Neural progenitor cell (in vitro differentiated cells): Measurements from ENCODE around the gene SYNM. TPM values are rescaled to one million over a fixed set of nuclear protein-coding genes. Genes with fewer than 3 reads are reported as not detected.
"Not testable (repeated sequence)": the region's sequence is repeated elsewhere in the genome, so short reads cannot be mapped to it uniquely, and the experiment has no call there.

Source experiments
- DNase-seq: peaks from one replicate; pipeline ENCODE4 v3.0.0-alpha.2; 2016; ENCODE audit warnings: low spot score
- H2AFZ ChIP-seq: fragments of 200-600 bp; sonication (generic); replicated peaks from 2 replicates; pipeline ENCODE4 v1.6.1; 2016; ENCODE audit warnings: antibody characterized with exemption
- H3F3A ChIP-seq: fragments of 200-600 bp; sonication (generic); 2 replicates; pipeline ENCODE4 v1.6.1; 2016; ENCODE audit warnings: antibody characterized with exemption, low read depth
- H3K27ac ChIP-seq: fragments of 200-600 bp; sonication (generic); 2 replicates; pipeline ENCODE4 v1.5.1; 2016; ENCODE audit warnings: mild to moderate bottlenecking
- H3K27me3 ChIP-seq: fragments of 200-600 bp; sonication (generic); 2 replicates; pipeline ENCODE4 v1.6.1; 2016; ENCODE audit warnings: mild to moderate bottlenecking, moderate library complexity
- H3K36me3 ChIP-seq: fragments of 200-600 bp; sonication (generic); 2 replicates; pipeline ENCODE4 v1.5.1; 2016
- H3K4me1 ChIP-seq: fragments of 200-600 bp; sonication (generic); 2 replicates; pipeline ENCODE4 v1.6.1; 2016; ENCODE audit warnings: mixed run types
- H3K4me2 ChIP-seq: fragments of 200-600 bp; sonication (generic); 2 replicates; pipeline ENCODE4 v1.6.1; 2016
- H3K4me3 ChIP-seq: fragments of 200-600 bp; sonication (generic); 2 replicates; pipeline ENCODE4 v1.5.1; 2016
- H3K79me2 ChIP-seq: fragments of 200-600 bp; sonication (generic); 2 replicates; pipeline ENCODE4 v1.6.1; 2016; ENCODE audit warnings: low read depth
- H3K9ac ChIP-seq: fragments of 200-600 bp; sonication (generic); 2 replicates; pipeline ENCODE4 v1.6.1; 2016
- H3K9me3 ChIP-seq: fragments of 200-600 bp; sonication (generic); 2 replicates; pipeline ENCODE4 v1.5.1; 2016; ENCODE audit warnings: low read depth
- H4K20me1 ChIP-seq: fragments of 200-600 bp; sonication (generic); 2 replicates; pipeline ENCODE4 v1.6.1; 2016; ENCODE audit warnings: low read depth
- H3K27ac Mint-ChIP-seq: 3 replicates; pipeline ENCODE4 v1.8.0; 2021; ENCODE audit warnings: mixed read lengths
- H3K27me3 Mint-ChIP-seq: 2 replicates; pipeline ENCODE4 v1.8.0; 2022; ENCODE audit warnings: low read depth, mild to moderate bottlenecking, inconsistent platforms, moderate library complexity, mixed read lengths; ENCODE audit not compliant: insufficient read depth
- H3K36me3 Mint-ChIP-seq: 3 replicates; pipeline ENCODE4 v1.8.0; 2021; ENCODE audit warnings: mixed read lengths
- H3K4me1 Mint-ChIP-seq: 3 replicates; pipeline ENCODE4 v1.8.0; 2021; ENCODE audit warnings: mixed read lengths
- H3K4me3 Mint-ChIP-seq: 3 replicates; pipeline ENCODE4 v1.8.0; 2021; ENCODE audit warnings: mild to moderate bottlenecking, moderate library complexity, mixed read lengths
- H3K9me3 Mint-ChIP-seq: 3 replicates; pipeline ENCODE4 v1.8.0; 2020; ENCODE audit warnings: mixed read lengths
- EZH2 ChIP-seq: fragments of 200-600 bp; sonication (generic); IDR thresholded peaks from 2 replicates; pipeline ENCODE4 v1.6.1; 2017; ENCODE audit warnings: antibody characterized with exemption, mild to moderate bottlenecking, moderate library complexity
- EZH2phosphoT487 ChIP-seq: fragments of 200-600 bp; sonication (generic); IDR thresholded peaks from 2 replicates; pipeline ENCODE4 v1.6.1; 2017; ENCODE audit warnings: antibody characterized with exemption
- total RNA-seq: library from RNA; depleted of rRNA; stranded (reverse); fragments of >200 nt; gene quantifications from 2 replicates; pipeline ENCODE4 v1.2.3, GENCODE V29; 2015; ENCODE audit warnings: low replicate concordance
- TF ChIP-seq, protein P1 (sequence below): fragments of 200-600 bp; sonication (generic); IDR thresholded peaks from 2 replicates; pipeline ENCODE4 v1.5.1; 2017; ENCODE audit warnings: antibody characterized with exemption, mild to moderate bottlenecking

Gene SYNM
- total RNA-seq, 1 donor from 2014 or later: 0.97 TPM

DNA sequence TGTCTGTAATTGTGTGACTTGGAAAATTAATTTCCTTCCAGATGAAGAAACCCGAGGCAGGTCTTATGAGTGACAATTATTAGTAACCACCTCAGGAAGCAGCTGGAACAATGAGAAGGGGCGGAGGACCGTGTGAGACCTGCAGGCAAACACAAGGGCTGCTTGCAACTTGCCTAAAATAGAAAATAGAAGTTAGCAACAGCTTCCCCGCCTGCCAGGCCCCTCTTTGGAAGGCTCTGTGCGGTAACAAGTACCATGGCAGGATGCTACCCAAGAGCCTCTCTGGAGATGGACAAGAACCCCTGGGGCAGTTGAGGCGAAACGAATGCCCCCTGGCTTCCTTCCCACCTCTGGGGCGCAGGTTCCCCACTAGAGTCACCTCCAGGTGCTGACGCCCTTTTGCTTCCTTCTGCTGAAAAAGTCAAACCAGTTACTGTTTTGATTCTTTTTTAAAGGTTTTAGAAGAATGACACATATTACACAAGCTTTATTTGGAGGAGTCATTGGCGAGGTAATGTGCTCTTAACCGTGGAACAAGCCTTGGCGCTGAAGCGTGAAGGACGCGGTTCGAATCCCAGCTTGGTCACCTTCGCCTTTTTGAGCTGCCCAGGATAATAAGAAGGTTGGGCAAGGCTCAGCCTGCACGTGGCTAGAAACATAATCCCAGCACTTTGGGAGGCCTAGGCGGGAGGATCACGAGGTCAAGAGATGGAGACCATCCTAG is 47.0 kb upstream of the SYNM start:
- Mint-ChIP-seq H3K9me3 (no peaks in the 10 kb centered on the region), H3K27ac (no peak overlapping the region), H3K27me3 (peaks cover 7% of the 10 kb centered on the region), H3K4me3 (peak overlapping the region; percentile 82), H3K4me1 (peaks cover 14% of the 10 kb centered on the region), H3K36me3 (no peaks in the 10 kb centered on the region)
- Histone ChIP-seq H3K9ac (no peak overlapping the region), H4K20me1 (no peaks in the 10 kb centered on the region), H3K4me2 (no peak overlapping the region), H3F3A (peaks cover 16% of the 10 kb centered on the region), H3K27ac (no peak overlapping the region), H2AFZ (no peak overlapping the region), H3K4me3 (no peak overlapping the region), H3K36me3 (no peaks in the 10 kb centered on the region), H3K79me2 (no peaks in the 10 kb centered on the region), H3K27me3 (peaks cover 36% of the 10 kb centered on the region), H3K4me1 (no peaks in the 10 kb centered on the region), H3K9me3 (no peaks in the 10 kb centered on the region)
- no peak for DNase-seq
- TF ChIP-seq EZH2 (no peak), EZH2phosphoT487 (no peak)
- TF ChIP-seq, protein P1, sequence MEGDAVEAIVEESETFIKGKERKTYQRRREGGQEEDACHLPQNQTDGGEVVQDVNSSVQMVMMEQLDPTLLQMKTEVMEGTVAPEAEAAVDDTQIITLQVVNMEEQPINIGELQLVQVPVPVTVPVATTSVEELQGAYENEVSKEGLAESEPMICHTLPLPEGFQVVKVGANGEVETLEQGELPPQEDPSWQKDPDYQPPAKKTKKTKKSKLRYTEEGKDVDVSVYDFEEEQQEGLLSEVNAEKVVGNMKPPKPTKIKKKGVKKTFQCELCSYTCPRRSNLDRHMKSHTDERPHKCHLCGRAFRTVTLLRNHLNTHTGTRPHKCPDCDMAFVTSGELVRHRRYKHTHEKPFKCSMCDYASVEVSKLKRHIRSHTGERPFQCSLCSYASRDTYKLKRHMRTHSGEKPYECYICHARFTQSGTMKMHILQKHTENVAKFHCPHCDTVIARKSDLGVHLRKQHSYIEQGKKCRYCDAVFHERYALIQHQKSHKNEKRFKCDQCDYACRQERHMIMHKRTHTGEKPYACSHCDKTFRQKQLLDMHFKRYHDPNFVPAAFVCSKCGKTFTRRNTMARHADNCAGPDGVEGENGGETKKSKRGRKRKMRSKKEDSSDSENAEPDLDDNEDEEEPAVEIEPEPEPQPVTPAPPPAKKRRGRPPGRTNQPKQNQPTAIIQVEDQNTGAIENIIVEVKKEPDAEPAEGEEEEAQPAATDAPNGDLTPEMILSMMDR: no peak

DNA sequence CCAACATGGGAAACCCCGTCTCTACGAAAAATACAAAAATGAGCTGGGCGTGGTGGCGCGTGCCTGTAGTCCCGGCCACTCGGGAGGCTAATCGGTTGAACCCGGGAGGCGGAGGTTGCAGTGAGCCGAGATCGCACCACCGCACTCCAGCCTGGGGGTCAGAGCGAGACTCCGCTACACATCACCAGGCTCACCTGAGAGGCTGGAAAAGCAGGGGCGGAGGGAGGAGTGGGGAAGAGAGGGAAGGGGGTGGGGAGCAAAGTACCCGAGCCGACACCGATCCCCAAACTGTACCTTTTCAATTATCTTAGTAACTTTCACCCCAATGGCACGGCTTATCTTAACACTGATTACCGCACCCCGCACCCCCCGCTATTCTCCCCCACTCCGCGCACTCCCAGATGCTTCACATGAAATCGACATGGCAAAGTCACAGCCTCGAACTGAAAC is 46.4 kb upstream of the SYNM start:
- peak overlapping the region; percentile 82 for H3K4me3 Mint-ChIP-seq
- no peaks in the 10 kb centered on the region for H3K9me3 Mint-ChIP-seq
- H3K4me3 ChIP-seq: peak overlapping the region; percentile 77
- H3K27ac Mint-ChIP-seq: peak overlapping the region; percentile 82
- peaks cover 16% of the 10 kb centered on the region for H3F3A ChIP-seq
- no peaks in the 10 kb centered on the region for H3K36me3 Mint-ChIP-seq
- DNase-seq: no peak
- no peaks in the 10 kb centered on the region for H4K20me1 ChIP-seq
- peaks cover 7% of the 10 kb centered on the region for H3K27me3 Mint-ChIP-seq
- no peak overlapping the region for H3K9ac ChIP-seq
- no peak overlapping the region for H3K27ac ChIP-seq
- H3K36me3 ChIP-seq: no peaks in the 10 kb centered on the region
- H2AFZ ChIP-seq: peak overlapping the region; percentile 68
- peaks cover 36% of the 10 kb centered on the region for H3K27me3 ChIP-seq
- H3K4me2 ChIP-seq: peak overlapping the region; percentile 68
- TF ChIP-seq, protein P1: no peak
- TF ChIP-seq EZH2phosphoT487 (no peak), EZH2 (no peak)
- H3K9me3 ChIP-seq: no peaks in the 10 kb centered on the region
- H3K4me1 ChIP-seq: no peaks in the 10 kb centered on the region
- peaks cover 12% of the 10 kb centered on the region for H3K4me1 Mint-ChIP-seq
- H3K79me2 ChIP-seq: no peaks in the 10 kb centered on the region

DNA sequence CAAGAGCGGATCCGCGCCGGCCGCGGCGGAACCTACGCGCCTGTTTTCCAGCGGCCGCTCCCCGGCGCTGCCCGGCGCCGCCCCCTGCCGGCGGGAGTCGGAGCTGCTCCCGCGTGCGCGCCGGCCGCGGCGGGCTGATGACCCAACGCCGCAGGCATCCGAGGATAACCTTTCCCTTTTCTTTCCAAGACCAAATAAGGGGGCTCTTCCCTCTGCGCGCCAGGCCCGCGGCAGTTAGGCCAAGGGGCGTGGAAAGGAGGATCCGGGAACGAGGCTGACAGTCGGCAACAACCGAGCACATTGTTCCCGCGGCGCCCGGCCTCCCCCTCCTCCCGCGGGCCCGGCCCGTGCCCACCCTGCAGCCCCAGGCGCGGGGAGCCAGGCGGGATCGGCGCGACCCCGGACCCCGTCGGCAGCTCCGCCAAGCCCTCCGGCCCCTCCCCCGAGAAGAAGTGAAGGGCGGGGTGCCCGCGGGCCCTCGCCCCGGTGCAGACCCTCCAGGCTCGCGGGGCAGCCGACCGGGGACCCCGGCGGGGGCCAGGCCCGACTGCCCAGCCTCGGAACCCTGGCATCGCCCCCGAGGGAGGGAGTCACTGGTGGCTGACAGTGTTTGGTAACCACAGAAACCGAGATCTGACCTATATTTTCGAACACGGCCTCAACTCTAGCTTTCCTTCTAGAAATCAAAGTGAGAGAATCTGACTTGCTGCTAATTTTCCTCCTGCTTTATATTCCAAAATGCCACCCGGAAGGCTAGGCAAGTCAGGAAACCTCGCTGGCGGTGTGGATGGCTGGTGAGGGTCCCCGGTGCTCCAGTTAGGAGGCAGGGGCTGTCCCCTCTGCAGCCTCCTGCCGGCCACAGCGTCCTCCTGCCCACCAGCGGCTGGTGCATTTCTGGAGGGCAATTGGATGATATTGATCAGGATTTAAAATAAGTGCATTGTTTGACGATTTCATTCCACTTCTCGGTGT is 45.6 kb upstream of the SYNM start:
- Histone ChIP-seq H3K4me2 (peak overlapping the region; percentile 98), H3K4me1 (no peaks in the 10 kb centered on the region), H3K36me3 (no peaks in the 10 kb centered on the region), H2AFZ (peak overlapping the region; percentile 96), H3K4me3 (peak overlapping the region; percentile 77), H3K9me3 (no peaks in the 10 kb centered on the region), H4K20me1 (no peaks in the 10 kb centered on the region), H3K27me3 (peaks cover 36% of the 10 kb centered on the region), H3K79me2 (no peaks in the 10 kb centered on the region), H3K9ac (peak overlapping the region; percentile 56), H3F3A (peaks cover 16% of the 10 kb centered on the region), H3K27ac (no peak overlapping the region)
- TF ChIP-seq, protein P1: peak; percentile 75
- TF ChIP-seq EZH2phosphoT487 (no peak), EZH2 (peak; percentile 38)
- H3K27me3 Mint-ChIP-seq: peaks cover 7% of the 10 kb centered on the region
- peak overlapping the region; percentile 86 for H3K4me3 Mint-ChIP-seq
- DNase-seq: peak; percentile 93
- H3K36me3 Mint-ChIP-seq: no peaks in the 10 kb centered on the region
- no peaks in the 10 kb centered on the region for H3K9me3 Mint-ChIP-seq
- peak overlapping the region; percentile 97 for H3K27ac Mint-ChIP-seq
- peaks cover 12% of the 10 kb centered on the region for H3K4me1 Mint-ChIP-seq

DNA sequence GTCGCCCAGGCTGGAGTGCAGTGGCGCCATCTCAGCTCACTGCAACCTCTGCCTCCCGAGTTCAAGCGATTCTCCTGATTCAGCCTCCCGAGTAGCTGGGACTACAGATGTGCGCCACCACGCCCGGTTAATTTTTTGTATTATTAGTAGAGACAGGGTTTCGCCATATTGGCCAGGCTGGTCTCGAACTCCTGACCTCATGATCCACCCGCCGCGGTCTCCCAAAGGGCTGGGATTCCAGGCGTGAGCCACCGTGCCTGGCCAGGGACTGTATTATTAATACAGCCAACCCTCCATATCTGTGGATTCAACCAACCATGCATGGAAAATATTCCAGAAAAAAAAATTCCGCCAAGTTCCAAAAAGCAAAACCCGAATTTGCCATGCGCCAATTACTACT is 44.7 kb upstream of the SYNM start:
- Histone ChIP-seq H3F3A (peaks cover 16% of the 10 kb centered on the region), H3K27me3 (peaks cover 36% of the 10 kb centered on the region)
- H3K9ac ChIP-seq, H2AFZ ChIP-seq, DNase-seq, H3K4me1 ChIP-seq, H3K4me3 ChIP-seq, H3K9me3 ChIP-seq, H4K20me1 ChIP-seq, H3K36me3 Mint-ChIP-seq, H3K36me3 ChIP-seq, H3K9me3 Mint-ChIP-seq, H3K27me3 Mint-ChIP-seq, H3K27ac ChIP-seq, H3K4me2 ChIP-seq, H3K79me2 ChIP-seq: not testable (repeated sequence)
- peak overlapping the region; percentile 86 for H3K4me3 Mint-ChIP-seq
- peak overlapping the region; percentile 50 for H3K27ac Mint-ChIP-seq
- peaks cover 12% of the 10 kb centered on the region for H3K4me1 Mint-ChIP-seq
